A549 (cell line): ENCODE measurements around the gene CNTN2. TPM values are rescaled to one million over a fixed set of nuclear protein-coding genes. Genes with fewer than 3 reads are reported as not detected.

Experiments
- ATAC-seq, 2 experiments: fragments of 200-7000 bp in 1 of 2; fragments of >200 bp in 1 of 2; cut with Nextera tagmentation in 1 of 2; cut with Tn5 transposase in 1 of 2; 3 replicates each; pipeline versions ENCODE4 v1.8.0 to v1.9.1; 2018 to 2020; ENCODE audit warnings: mild to moderate bottlenecking in 1 of 2, moderate library complexity in 1 of 2
- CTCF ChIA-PET: fragments of 300-600 bp; sonication (Branson Sonifier 250); formaldehyde crosslinking; extraction: SDS; loops from one replicate; lab custom pipeline; 2021; ENCODE audit warnings: antibody characterized with exemption, inconsistent platforms; lab: Yijun Ruan, JAX
- POLR2A ChIA-PET: fragments of 350-600 bp; formaldehyde crosslinking; extraction: SDS; loops from one replicate; lab custom pipeline; 2021; ENCODE audit warnings: antibody characterized with exemption, inconsistent platforms; lab: Yijun Ruan, JAX
- DNase-seq, 2 experiments: peaks; one replicate each; pipeline versions ENCODE4 v3.0.0 to v3.0.0-alpha.2; 2011 to 2016; ENCODE audit warnings: low read depth in 1 of 2, low spot score in 1 of 2
- FAIRE-seq: peaks from 2 replicates; lab custom pipeline; 2011; peaks lifted over from hg19 to GRCh38; lab: Jason Lieb, UNC
- H3K27ac ChIP-seq, 2 experiments: fragments of >200 bp; sonication (Bioruptor Twin); formaldehyde crosslinking; 3 replicates each; pipeline ENCODE4 v1.5.1; 2016 to 2017
- H3K4me1 ChIP-seq: fragments of >200 bp; sonication (Bioruptor Twin); formaldehyde crosslinking; 3 replicates; pipeline ENCODE4 v1.6.1; 2016
- H3K4me2 ChIP-seq: fragments of >200 bp; sonication (Bioruptor Twin); formaldehyde crosslinking; 3 replicates; pipeline ENCODE4 v1.6.1; 2016
- H3K4me3 ChIP-seq: fragments of >200 bp; sonication (Bioruptor Twin); formaldehyde crosslinking; 3 replicates; pipeline ENCODE4 v1.5.1; 2016
- H3K9me3 ChIP-seq: fragments of >200 bp; sonication (Bioruptor Twin); formaldehyde crosslinking; 3 replicates; pipeline ENCODE4 v1.6.1; 2016
- CBX8 ChIP-seq: fragments of 200-600 bp; sonication (generic); IDR thresholded peaks from 2 replicates; pipeline ENCODE4 v1.6.1; 2016
- E2F6 ChIP-seq: IDR thresholded peaks from 2 replicates; pipeline ENCODE4 v1.6.1; 2012; ENCODE audit warnings: low read depth, borderline replicate concordance
- EHF ChIP-seq: fragments of 250-450 bp; sonication (Bioruptor Pico); IDR thresholded peaks from 2 replicates; pipeline ENCODE4 v1.5.0; 2020; ENCODE audit warnings: mild to moderate bottlenecking
- FOSL2 ChIP-seq, 2 experiments: fragments of 450-650 bp in 1 of 2; fragments of >200 bp in 1 of 2; sonication (Bioruptor Twin) in 1 of 2; formaldehyde crosslinking; IDR thresholded peaks; 2 replicates each; pipeline versions ENCODE4 v1.5.0 to v1.6.1; 2016 to 2020; ENCODE audit warnings: mild to moderate bottlenecking in 1 of 2, moderate library complexity in 1 of 2
- FOXS1 ChIP-seq: fragments of 250-450 bp; sonication (Bioruptor Pico); IDR thresholded peaks from 2 replicates; pipeline ENCODE4 v1.5.0; 2020; ENCODE audit warnings: mild to moderate bottlenecking, moderate library complexity
- HEYL ChIP-seq: fragments of 250-450 bp; sonication (Bioruptor Pico); IDR thresholded peaks from 2 replicates; pipeline ENCODE4 v1.8.0; 2021; ENCODE audit warnings: mild to moderate bottlenecking, moderate library complexity
- HOXB5 ChIP-seq: fragments of 250-450 bp; sonication (Bioruptor Pico); IDR thresholded peaks from 2 replicates; pipeline ENCODE4 v1.5.0; 2020; ENCODE audit warnings: mild to moderate bottlenecking, moderate library complexity
- JUN ChIP-seq, 2 experiments: fragments of >200 bp; sonication (Bioruptor Twin); formaldehyde crosslinking; IDR thresholded peaks; 2 replicates in 1 of 2; 3 replicates in 1 of 2; pipeline ENCODE4 v1.6.1; 2016 to 2017
- JUNB ChIP-seq: fragments of >200 bp; sonication (Bioruptor Twin); formaldehyde crosslinking; IDR thresholded peaks from 2 replicates; pipeline ENCODE4 v1.6.1; 2016
- KDM1A ChIP-seq: fragments of 200-600 bp; sonication (generic); IDR thresholded peaks from 2 replicates; pipeline ENCODE4 v1.6.1; 2016; ENCODE audit warnings: low read depth, mild to moderate bottlenecking
- KDM5A ChIP-seq: fragments of 200-600 bp; sonication (generic); IDR thresholded peaks from 2 replicates; pipeline ENCODE4 v1.6.1; 2016; ENCODE audit warnings: antibody characterized with exemption, mild to moderate bottlenecking
- MAFK ChIP-seq: fragments of 450-650 bp; IDR thresholded peaks from 2 replicates; pipeline ENCODE4 v1.6.1; 2014; ENCODE audit not compliant: partially characterized antibody
- MYC ChIP-seq: IDR thresholded peaks from 2 replicates; pipeline ENCODE4 v1.6.1; 2012; ENCODE audit warnings: mild to moderate bottlenecking, inconsistent platforms, low read length, improper control_type of control experiment, borderline replicate concordance
- NFE2L2 ChIP-seq: fragments of 150-350 bp; conservative IDR thresholded peaks from 2 replicates; pipeline ENCODE4 v1.6.1; 2014; ENCODE audit warnings: low read length
- PHF8 ChIP-seq: fragments of 200-600 bp; sonication (generic); IDR thresholded peaks from 2 replicates; pipeline ENCODE4 v1.6.1; 2016; ENCODE audit warnings: low read depth, mild to moderate bottlenecking, antibody characterized with exemption, moderate library complexity, borderline replicate concordance
- POLR2AphosphoS2 ChIP-seq: conservative IDR thresholded peaks from 2 replicates; pipeline ENCODE4 v1.6.1; 2012; ENCODE audit warnings: low read length, improper control_type of control experiment, inconsistent platforms
- RAD21 ChIP-seq, 2 experiments: fragments of >200 bp in 1 of 2; sonication (Bioruptor Twin) in 1 of 2; formaldehyde crosslinking in 1 of 2; IDR thresholded peaks in 1 of 2; conservative IDR thresholded peaks in 1 of 2; 2 replicates in 1 of 2; 3 replicates in 1 of 2; pipeline ENCODE4 v1.6.1; 2012 to 2018; ENCODE audit warnings: inconsistent platforms in 1 of 2
- RNF2 ChIP-seq: fragments of 200-600 bp; sonication (generic); IDR thresholded peaks from 2 replicates; pipeline ENCODE4 v1.6.1; 2016; ENCODE audit warnings: low read depth, mild to moderate bottlenecking, antibody characterized with exemption, moderate library complexity, borderline replicate concordance
- USF2 ChIP-seq: fragments of 450-650 bp; IDR thresholded peaks from 2 replicates; pipeline ENCODE4 v1.6.1; 2014; ENCODE audit warnings: antibody characterized with exemption
- ZFP36 ChIP-seq: fragments of 450-650 bp; IDR thresholded peaks from 2 replicates; pipeline ENCODE4 v1.6.1; 2014; ENCODE audit warnings: borderline replicate concordance; ENCODE audit not compliant: partially characterized antibody
- WGBS: methylation state at CpG from one replicate; pipeline ENCODE4 v1.1.6; 2017; ENCODE audit errors: missing lambda C conversion rate; 5-methylcytosine and 5-hydroxymethylcytosine counted together
- polyA plus RNA-seq, 4 experiments: library from polyadenylated mRNA; depleted of rRNA in 3 of 4; stranded (reverse); fragments of >200 nt; fragmentation: RNase III in 1 of 4; extraction: RNeasy Plus Mini Kit Qiagen cat#74134 plus additional on column Dnase treatment in 1 of 4; gene quantifications; 2 replicates in 3 of 4; 3 replicates in 1 of 4; pipeline ENCODE4 v1.2.3, GENCODE V29; 2011 to 2017

Gene CNTN2
- polyA plus RNA-seq, 2 of the 4 experiments (the other 2 are of a cell fraction): not detected

GRCh38 chr1:205075642-205076155 is 32.7 kb downstream of the CNTN2 start:
- no peak for ATAC-seq
- H3K4me1 ChIP-seq: no peaks in the 10 kb centered on the region
- DNase-seq: no peak
- no peak overlapping the region for H3K4me2 ChIP-seq
- no peak overlapping the region for H3K4me3 ChIP-seq
- FAIRE-seq: no peak
- CTCF ChIA-PET: interaction anchor here (0.5 to 15.7 kb wide), 6 partner anchors 8 to 542 kb away, joined by 3 to 134 read pairs (median 8); partner anchors contain the start of gene TMEM81
- no peak overlapping the region for H3K27ac ChIP-seq
- POLR2A ChIA-PET: interaction anchor here (0.6 kb wide), 1 partner anchor 164 kb away, joined by 3 read pairs; no protein-coding TSS in a partner anchor
- H3K9me3 ChIP-seq: no peaks in the 10 kb centered on the region
- TF ChIP-seq USF2 (no peak), MYC (no peak), FOXS1 (no peak), RNF2 (no peak), EHF (CRISPR knock-in tag) (no peak), CBX8 (no peak), HEYL (CRISPR knock-in tag) (no peak), POLR2AphosphoS2 (no peak), ZFP36 (no peak), JUNB (no peak)
- TF ChIP-seq, all 56 proteins: peak for 0
- WGBS: 54% methylated on average over 7 of the region's 7 CpGs

- no peaks in the 10 kb centered on the region for H3K4me1 ChIP-seq
- no peak overlapping the region for H3K4me3 ChIP-seq
- no peak overlapping the region for H3K27ac ChIP-seq
- FAIRE-seq (no peak), ATAC-seq (no peak; a peak in 1 of 6 replicates)
- TF ChIP-seq HOXB5 (CRISPR knock-in tag) (no peak), USF2 (no peak)
- TF ChIP-seq, all 56 proteins: peak for 0
- 78% methylated on average over 4 of the region's 4 CpGs for WGBS
- ChIA-PET CTCF (interaction anchor here (1.2 to 15.7 kb wide), 5 partner anchors 8 to 100 kb away, joined by 3 to 134 read pairs (median 5); partner anchors contain the start of gene TMEM81), POLR2A (interaction anchor here (0.6 kb wide), 1 partner anchor 163 kb away, joined by 3 read pairs; no protein-coding TSS in a partner anchor)
- no peaks in the 10 kb centered on the region for H3K9me3 ChIP-seq
- no peak overlapping the region for H3K4me2 ChIP-seq
- no peak for DNase-seq
These were observed 33.3 kb downstream of the CNTN2 start for GRCh38 chr1:205076245-205076761.

- ATAC-seq: no peak
- TF ChIP-seq KDM1A (no peak), RNF2 (no peak), FOSL2 (IDR thresholded peaks at IDR 0.05) (no peak), FOSL2 (CRISPR knock-in tag; IDR thresholded peaks at IDR 0.05) (no peak), NFE2L2 (no peak), E2F6 (no peak), KDM5A (no peak), PHF8 (no peak), HOXB5 (CRISPR knock-in tag) (no peak), MAFK (no peak), JUN (IDR thresholded peaks at IDR 0.05) (no peak), MYC (no peak), RAD21 (conservative IDR thresholded peaks at IDR 0.05 in 1 of 2, IDR thresholded peaks at IDR 0.05 in 1 of 2) (no peak), FOXS1 (no peak)
- 80% methylated on average over 7 of the region's 7 CpGs for whole genome bisulfite sequencing
- Histone ChIP-seq H3K9me3 (no peaks in the 10 kb centered on the region), H3K4me1 (no peaks in the 10 kb centered on the region), H3K4me3 (no peak overlapping the region), H3K27ac (no peak overlapping the region), H3K4me2 (no peak overlapping the region)
- CTCF ChIA-PET: interaction anchor here (1.0 to 15.7 kb wide), 4 partner anchors 12 to 88 kb away, joined by 3 to 134 read pairs (median 4); no protein-coding TSS in a partner anchor
- DNase-seq: no peak
- no peak for FAIRE-seq
- POLR2A ChIA-PET: no interaction called here
These were observed 34.3 kb downstream of the CNTN2 start for GRCh38 chr1:205077158-205077933.
